HG03060 (cell line): Measurements from ENCODE around the gene DPP10.
"Not testable (repeated sequence)": the region's sequence is repeated elsewhere in the genome, so short reads cannot be mapped to it uniquely, and the experiment has no call there.

Experiments used
- ATAC-seq: cut with Tn5 transposase; IDR thresholded peaks from one replicate; pipeline ENCODE4 v1.9.1; 2021; ENCODE audit warnings: low read depth, moderate number of reproducible peaks; ENCODE audit not compliant: unreplicated experiment

The DPP10 gene

GRCh38 chr2:114442510-114442909 lies at the start of gene DPP10:
DPP10 (plus strand) TSS chr2:114442641.
- no peak for ATAC-seq

DNA sequence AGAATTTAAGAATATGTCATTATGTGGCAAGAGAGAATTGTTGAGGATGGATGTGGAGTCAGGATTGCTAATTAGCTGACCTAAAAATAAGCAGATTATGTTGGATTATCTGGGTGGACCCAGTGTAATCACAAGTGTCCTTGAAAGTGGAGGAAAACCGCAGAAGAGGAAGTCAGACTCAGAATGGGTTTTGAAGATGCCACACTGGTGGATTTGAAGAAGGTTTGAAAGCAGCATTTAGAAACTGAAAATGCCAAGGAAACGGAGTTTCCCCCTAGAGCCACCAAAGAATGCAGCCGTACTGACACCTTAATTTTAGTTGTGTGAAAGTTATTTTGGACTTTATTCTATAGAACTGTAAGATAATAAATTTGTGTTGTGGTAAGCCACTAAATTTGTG lies 41.6 kb upstream of the DPP10 start:
- ATAC-seq, result no peak

GRCh38 chr2:114405247-114406116 lies 37.0 kb upstream of the DPP10 start:
- ATAC-seq, result no peak

- no peak for ATAC-seq
Observed at GRCh38 chr2:114406347-114406746, 36.1 kb upstream of the DPP10 start.

DNA sequence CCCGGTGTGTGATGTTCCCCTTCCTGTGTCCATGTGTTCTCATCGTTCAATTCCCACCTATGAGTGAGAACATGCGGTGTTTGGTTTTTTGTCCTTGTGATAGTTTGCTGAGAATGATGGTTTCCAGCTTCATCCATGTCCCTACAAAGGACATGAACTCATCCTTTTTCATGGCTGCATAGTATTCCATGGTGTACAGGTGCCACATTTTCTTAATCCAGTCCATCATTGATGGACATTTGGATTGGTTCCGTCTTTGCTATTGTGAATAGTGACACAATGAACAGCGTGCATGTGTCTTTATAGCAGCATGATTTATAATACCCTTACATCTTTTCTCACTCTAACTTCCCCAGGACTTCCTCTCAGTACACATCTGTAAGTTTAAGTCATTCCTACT lies 35.1 kb upstream of the DPP10 start:
- ATAC-seq, result not testable (repeated sequence)

DNA sequence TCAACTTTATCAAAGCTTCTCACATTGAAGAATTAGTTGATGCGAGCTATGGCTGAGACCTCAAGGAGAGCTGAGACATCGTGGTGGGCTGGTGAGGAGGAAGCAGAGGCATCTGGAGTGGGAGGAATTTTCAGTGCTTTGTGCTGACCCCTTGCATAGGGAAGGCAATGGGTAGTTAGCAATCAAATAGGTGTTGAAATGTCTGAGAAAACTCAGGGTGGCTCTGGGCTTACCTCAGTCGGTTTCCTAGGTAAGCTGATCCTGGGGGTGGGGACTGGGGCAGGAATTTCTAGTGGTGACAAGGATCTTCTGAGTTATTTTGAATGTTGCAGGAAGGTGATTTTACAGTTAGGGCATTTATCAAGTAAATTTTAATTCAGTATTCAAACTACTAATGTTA lies 20.7 kb upstream of the DPP10 start:
- no peak for ATAC-seq

GRCh38 chr2:114424699-114425098 lies 17.7 kb upstream of the DPP10 start:
- no peak for ATAC-seq

DNA sequence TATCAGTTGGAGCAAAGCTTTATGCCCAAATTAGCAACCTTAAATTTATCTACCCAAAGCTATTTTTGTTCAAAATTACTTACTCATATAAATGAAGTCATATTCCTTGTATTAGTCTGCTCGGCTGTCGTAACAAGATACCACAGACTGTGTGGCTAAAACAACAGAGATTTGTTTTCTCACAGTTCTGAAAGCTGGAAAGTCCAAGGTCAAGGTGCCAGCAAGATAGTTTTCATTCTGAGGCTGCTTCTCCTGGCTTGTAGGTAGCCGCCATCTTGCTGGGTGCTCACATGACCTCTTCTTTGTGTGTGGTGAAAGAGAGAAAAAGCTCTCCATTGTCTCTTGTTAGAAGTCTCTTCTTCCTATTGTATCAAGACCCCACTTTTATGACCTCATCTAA lies 15.7 kb upstream of the DPP10 start:
- ATAC-seq, result no peak

DNA sequence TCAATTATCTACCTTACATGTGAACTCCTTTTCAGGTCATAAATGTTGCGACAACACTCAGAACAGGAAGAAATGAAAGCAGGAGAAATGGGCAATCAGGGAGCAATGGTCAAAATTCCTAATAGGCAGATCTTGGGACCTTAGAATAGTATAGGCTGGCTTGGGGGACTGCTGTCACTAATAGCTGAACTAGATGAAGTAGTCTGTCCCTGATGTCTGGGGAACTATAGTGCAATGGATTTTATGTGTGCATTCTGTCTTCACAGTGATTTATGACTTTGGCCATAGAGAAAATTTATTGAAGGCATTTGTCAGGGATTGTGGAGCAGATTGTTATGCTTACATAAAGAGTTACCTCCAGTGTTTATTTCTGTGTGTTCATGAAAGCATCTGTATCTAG lies 6.1 kb upstream of the DPP10 start:
- no peak for ATAC-seq

GRCh38 chr2:114446571-114446970 lies 4.1 kb downstream of the DPP10 start:
- ATAC-seq, result no peak

DNA sequence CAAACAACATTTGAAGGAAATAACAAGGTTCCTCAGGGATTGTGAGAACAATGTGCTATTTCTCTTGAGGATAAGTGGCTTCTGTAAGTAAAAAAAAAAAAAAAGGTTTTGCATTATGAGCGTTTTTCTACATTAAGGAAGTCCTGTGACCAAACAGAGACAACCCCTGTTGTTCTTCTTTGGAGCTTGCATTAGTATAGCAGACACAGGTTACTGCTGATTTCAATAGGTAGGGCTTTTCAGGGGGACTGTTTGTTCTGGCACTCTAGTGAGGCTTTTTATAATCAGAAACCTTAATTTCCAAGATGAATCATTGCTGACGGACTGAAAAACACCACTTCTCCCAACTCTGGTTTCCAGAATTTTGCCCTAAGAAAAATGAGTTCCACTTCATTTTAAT lies 8.2 kb downstream of the DPP10 start:
- ATAC-seq, result no peak

DNA sequence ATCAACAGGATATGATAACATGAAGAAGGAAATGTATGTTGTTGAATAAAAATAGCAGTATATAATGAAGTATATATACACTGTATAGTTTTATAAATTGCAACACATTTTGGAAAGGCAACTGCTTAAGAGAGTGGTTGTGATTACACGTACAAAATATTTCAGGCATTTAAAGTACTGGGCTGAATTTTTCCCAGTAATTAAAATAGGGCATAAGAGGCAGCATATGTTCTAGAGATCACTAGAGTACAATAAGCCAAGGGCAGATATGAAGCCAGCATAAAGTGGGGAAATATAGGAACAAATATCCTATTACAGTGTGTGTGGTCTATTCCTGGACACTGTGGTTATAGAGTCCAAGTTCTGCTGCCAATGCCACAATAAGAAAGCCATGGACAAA lies 14.1 kb downstream of the DPP10 start:
- ATAC-seq, result no peak

DNA sequence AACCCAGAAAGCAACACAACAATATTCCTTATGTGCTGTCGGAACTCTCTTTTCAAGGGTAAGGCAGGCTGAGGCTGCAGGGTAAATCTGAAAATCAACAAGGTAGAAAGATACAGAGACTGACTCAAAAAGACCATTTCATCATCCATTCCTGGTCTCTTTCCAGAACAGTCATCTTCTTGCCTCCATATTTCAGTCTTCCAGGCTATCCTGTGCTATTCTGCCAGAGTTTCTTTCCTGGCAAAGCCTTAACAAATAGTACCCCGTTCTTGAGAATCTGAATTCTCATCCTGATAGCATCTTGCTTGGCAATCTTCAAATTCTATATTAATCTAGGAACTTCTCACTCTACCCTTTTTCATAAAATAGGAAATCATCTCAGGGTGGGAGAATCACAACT lies 15.5 kb downstream of the DPP10 start:
- ATAC-seq, result no peak

DNA sequence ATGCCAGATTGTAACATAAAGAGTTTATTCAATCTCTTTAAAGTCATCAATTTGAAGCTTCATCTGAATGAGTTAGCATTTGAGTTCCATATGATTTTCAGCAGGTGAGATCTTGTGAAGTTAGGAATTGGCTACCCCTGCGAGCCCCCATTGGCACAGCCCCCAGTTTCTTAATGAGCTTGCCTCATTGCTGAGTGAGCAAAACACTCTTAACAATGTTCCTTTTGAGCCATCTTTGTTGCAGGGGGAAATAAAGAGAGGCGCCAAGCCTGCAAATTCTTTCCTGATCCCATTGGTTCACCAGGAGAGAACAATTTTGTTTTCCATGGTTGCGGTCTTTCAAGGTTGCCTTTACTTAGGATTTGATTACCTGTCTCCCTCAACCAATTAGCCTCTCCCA lies 18.7 kb downstream of the DPP10 start:
- no peak for ATAC-seq

DNA sequence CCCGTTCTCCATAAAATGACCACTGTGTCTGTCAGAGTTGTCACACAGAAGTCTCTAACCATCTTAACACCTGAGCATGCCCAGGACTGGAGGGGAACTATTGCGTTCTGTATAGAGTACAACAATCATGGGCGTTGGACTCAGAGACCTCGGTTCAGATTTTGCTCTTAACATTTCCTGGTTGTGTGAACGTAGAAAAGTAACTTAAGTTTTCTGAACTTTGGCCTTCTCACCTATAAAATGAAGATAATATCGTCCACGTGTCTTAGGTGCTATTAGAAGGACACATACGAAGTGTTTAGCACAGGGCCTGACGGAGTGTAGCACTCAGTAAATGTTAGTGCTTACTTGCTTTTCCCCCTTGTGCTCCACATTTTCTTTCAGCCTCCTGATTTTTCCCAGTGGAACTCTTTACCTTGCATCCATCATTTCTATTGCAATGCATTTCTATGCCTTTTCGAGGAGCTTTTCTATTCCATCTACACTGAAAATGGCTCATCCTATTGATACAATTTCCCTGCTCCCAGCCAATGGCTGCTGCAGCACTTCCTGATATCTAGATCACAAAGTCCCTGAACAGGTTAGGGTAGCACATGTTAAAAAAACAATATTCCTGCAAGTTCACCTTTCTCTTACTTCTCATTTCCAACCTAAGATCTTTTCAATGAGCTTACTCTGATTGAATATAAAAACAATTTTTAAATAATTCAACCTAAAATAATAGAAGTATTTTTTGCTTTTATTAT lies 22.7 kb downstream of the DPP10 start:
- ATAC-seq, result no peak

DNA sequence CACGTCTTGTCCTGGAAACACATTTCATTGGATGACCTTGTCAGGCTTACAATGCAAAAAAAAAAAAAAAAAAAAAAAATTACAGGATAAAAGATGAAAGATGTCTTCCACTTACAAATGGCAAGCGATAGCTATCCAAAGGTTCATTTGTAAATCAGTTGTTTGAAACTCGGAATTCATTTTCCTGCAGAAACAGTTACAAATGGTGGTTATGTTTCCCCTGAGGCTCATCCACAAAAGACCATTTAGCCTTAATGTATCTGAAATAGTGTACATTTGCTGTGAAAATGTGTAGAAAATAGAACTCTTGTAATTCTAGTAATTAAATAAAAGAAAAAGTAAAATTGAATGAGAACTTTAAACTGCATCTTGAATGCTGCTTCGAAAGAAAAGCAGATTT lies 25.9 kb downstream of the DPP10 start:
- ATAC-seq, result no peak

GRCh38 chr2:114472246-114472645 lies 29.8 kb downstream of the DPP10 start:
- no peak for ATAC-seq

- ATAC-seq, result no peak
Observed at GRCh38 chr2:114472726-114473125, 30.3 kb downstream of the DPP10 start.

GRCh38 chr2:114488841-114489530 lies 46.5 kb downstream of the DPP10 start:
- ATAC-seq, result no peak

DNA sequence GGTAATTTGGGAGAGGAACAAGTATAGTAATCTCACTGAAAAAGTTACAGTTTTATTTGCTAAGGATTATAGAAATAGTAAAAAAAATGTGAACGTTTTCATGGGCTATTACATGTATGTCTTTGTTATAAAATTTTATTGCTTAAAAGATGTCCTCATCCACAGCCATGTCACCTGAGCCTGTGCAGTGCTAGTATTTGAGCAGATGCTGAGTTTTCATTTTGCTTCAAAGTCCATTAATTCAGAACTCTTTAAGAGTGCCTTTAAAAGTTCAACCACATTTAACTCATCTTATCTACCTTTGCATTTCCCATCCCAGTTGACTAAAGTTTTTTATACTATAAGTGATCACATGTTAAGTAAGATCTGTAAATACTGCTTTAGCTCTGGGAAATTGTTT lies 52.6 kb downstream of the DPP10 start:
- ATAC-seq, result no peak

- no peak for ATAC-seq
Observed at GRCh38 chr2:114496959-114497358, 54.5 kb downstream of the DPP10 start.
